Keratinocyte (primary cell): ENCODE measurements around the gene EPS8L2. TPM values are rescaled to one million over a fixed set of nuclear protein-coding genes. Genes with fewer than 3 reads are reported as not detected.

ENCODE experiments used
- DNase-seq: peaks from one replicate; pipeline ENCODE4 v3.0.0-alpha.2; 2011; ENCODE audit warnings: low read depth, missing footprints, low spot score
- FAIRE-seq: peaks from 2 replicates; lab custom pipeline; 2011; peaks lifted over from hg19 to GRCh38; lab: Jason Lieb, UNC
- H2AFZ ChIP-seq: 2 replicates; pipeline ENCODE4 v1.6.0; 2012; ENCODE audit warnings: low read length, control low read depth, inconsistent platforms; ENCODE audit not compliant: control insufficient read depth
- H3K27ac ChIP-seq: 2 replicates; pipeline ENCODE4 v1.5.1; 2011; ENCODE audit warnings: low read length; ENCODE audit not compliant: control insufficient read depth, insufficient read depth
- H3K27me3 ChIP-seq: 3 replicates; pipeline ENCODE4 v1.6.0; 2011; ENCODE audit warnings: low read length; ENCODE audit not compliant: control insufficient read depth, insufficient read depth; ENCODE audit errors: extremely low read depth
- H3K36me3 ChIP-seq, 2 experiments: 2 replicates in 1 of 2; 3 replicates in 1 of 2; pipeline ENCODE4 v1.5.1; 2011; ENCODE audit warnings: low read length in 2 of 2, mild to moderate bottlenecking in 1 of 2; ENCODE audit not compliant: control insufficient read depth in 2 of 2, insufficient read depth in 2 of 2; ENCODE audit errors: extremely low read depth in 1 of 2
- H3K4me1 ChIP-seq: 3 replicates; pipeline ENCODE4 v1.5.1; 2011; ENCODE audit warnings: low read length; ENCODE audit not compliant: control insufficient read depth, insufficient read depth; ENCODE audit errors: extremely low read depth
- H3K4me2 ChIP-seq: 3 replicates; pipeline ENCODE4 v1.6.0; 2011; ENCODE audit warnings: low read depth, low read length; ENCODE audit not compliant: control insufficient read depth, insufficient read depth; ENCODE audit errors: extremely low read depth
- H3K4me3 ChIP-seq, 3 experiments: fragments of 200-600 bp in 1 of 3; sonication (generic) in 1 of 3; 2 replicates in 2 of 3; 3 replicates in 1 of 3; pipeline ENCODE4 v1.5.1; 2011 to 2016; ENCODE audit warnings: low read length in 3 of 3, mild to moderate bottlenecking in 3 of 3, control low read depth in 2 of 3, inconsistent platforms in 1 of 3, low read depth in 1 of 3, mixed read lengths in 1 of 3, mixed run types in 1 of 3, moderate library complexity in 1 of 3; ENCODE audit not compliant: control insufficient read depth in 2 of 3, insufficient read depth in 2 of 3; ENCODE audit errors: extremely low read depth in 1 of 3
- H3K79me2 ChIP-seq: 2 replicates; pipeline ENCODE4 v1.6.0; 2012; ENCODE audit warnings: low read length; ENCODE audit not compliant: control insufficient read depth, insufficient read depth
- H3K9ac ChIP-seq: 3 replicates; pipeline ENCODE4 v1.6.0; 2011; ENCODE audit warnings: low read length; ENCODE audit not compliant: control insufficient read depth, insufficient read depth; ENCODE audit errors: extremely low read depth
- H3K9me1 ChIP-seq: 3 replicates; pipeline ENCODE4 v1.6.0; 2011; ENCODE audit warnings: low read length; ENCODE audit not compliant: control insufficient read depth, insufficient read depth; ENCODE audit errors: extremely low read depth
- H3K9me3 ChIP-seq: 2 replicates; pipeline ENCODE4 v1.5.1; 2012; ENCODE audit warnings: low read depth, low read length; ENCODE audit not compliant: control insufficient read depth
- H4K20me1 ChIP-seq: 3 replicates; pipeline ENCODE4 v1.6.0; 2011; ENCODE audit warnings: low read length; ENCODE audit not compliant: control insufficient read depth, insufficient read depth; ENCODE audit errors: extremely low read depth
- EZH2 ChIP-seq: IDR thresholded peaks from one replicate; pipeline ENCODE4 v1.6.1; 2012; ENCODE audit warnings: inconsistent platforms, mild to moderate bottlenecking, low read length, moderate library complexity
- dilution Hi-C: fragments of 300-500 bp; cut with MboI; formaldehyde crosslinking; loops from one replicate; pipeline ENCODE4 v1.7.0; 2020; ENCODE audit warnings: low sequenced_read_pairs; ENCODE audit not compliant: extremely low pct_ligation_motif_present
- polyA plus RNA-seq, 5 experiments: library from polyadenylated mRNA; depleted of rRNA in 3 of 5; stranded (reverse) in 3 of 5; stranded (forward) in 1 of 5; unstranded in 1 of 5; fragments of >200 nt; gene quantifications; 1 replicate in 1 of 5; 2 replicates in 3 of 5; 3 replicates in 1 of 5; pipeline versions ENCODE4 v1.2.1 to v1.2.3, GENCODE V29; 2011 to 2012; ENCODE audit warnings: missing spikeins in 2 of 5, low read depth in 1 of 5, low replicate concordance in 1 of 5
- TF ChIP-seq, protein P1 (sequence below), 3 experiments: IDR thresholded peaks in 1 of 3; conservative IDR thresholded peaks in 1 of 3; optimal IDR thresholded peaks in 1 of 3; 2 replicates in 2 of 3; 3 replicates in 1 of 3; pipeline versions ENCODE3 to v1.5.1; 2011; ENCODE audit warnings: low read length in 3 of 3, mild to moderate bottlenecking in 3 of 3, moderate library complexity in 2 of 3, control low read depth in 1 of 3, inconsistent platforms in 1 of 3; ENCODE audit not compliant: insufficient read depth in 2 of 3; ENCODE audit errors: extremely low read depth in 1 of 3

Gene EPS8L2
- polyA plus RNA-seq, 1 donor (not counting 4 experiments of a cell fraction or from before 2014, with no cell fraction given) = 114 TPM

DNA sequence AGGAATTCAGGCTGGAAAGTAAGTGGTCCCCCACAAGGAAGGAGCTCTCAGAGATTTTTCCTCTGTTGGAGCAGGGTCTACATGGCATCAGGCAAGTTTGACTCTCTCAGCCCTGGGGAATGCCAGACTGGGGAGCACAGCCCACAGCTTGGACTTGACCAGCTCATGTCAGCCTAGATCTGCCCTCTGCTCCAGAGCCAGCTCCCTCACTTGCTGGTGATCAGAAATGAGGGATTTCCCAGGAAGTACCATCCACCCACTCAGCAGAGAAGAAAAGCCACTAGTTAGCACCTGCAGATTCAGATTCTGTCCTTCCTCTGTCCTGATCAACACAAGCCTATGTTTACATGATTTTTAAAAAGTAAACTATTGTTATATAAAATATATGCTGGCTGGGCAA lies 54.2 kb downstream of the EPS8L2 start:
- DNase-seq (no peak), FAIRE-seq (no peak)
- no peaks in the 10 kb centered on the region for H3K9me3 ChIP-seq
- H3K4me3 ChIP-seq = no peak overlapping the region
- no peak overlapping the region for H3K9ac ChIP-seq
- no peak overlapping the region for H3K4me2 ChIP-seq
- no peak for TF ChIP-seq EZH2
- TF ChIP-seq, protein P1, sequence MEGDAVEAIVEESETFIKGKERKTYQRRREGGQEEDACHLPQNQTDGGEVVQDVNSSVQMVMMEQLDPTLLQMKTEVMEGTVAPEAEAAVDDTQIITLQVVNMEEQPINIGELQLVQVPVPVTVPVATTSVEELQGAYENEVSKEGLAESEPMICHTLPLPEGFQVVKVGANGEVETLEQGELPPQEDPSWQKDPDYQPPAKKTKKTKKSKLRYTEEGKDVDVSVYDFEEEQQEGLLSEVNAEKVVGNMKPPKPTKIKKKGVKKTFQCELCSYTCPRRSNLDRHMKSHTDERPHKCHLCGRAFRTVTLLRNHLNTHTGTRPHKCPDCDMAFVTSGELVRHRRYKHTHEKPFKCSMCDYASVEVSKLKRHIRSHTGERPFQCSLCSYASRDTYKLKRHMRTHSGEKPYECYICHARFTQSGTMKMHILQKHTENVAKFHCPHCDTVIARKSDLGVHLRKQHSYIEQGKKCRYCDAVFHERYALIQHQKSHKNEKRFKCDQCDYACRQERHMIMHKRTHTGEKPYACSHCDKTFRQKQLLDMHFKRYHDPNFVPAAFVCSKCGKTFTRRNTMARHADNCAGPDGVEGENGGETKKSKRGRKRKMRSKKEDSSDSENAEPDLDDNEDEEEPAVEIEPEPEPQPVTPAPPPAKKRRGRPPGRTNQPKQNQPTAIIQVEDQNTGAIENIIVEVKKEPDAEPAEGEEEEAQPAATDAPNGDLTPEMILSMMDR (optimal IDR thresholded peaks at IDR 0.05 in 1 of 3, IDR thresholded peaks at IDR 0.05 in 1 of 3, conservative IDR thresholded peaks at IDR 0.05 in 1 of 3; ENCODE audit: extremely low read depth in 1 of 3, insufficient read depth in 2 of 3, low read length in 3 of 3) = no peak
- H3K79me2 ChIP-seq = peaks cover 19% of the 10 kb centered on the region
- H3K36me3 ChIP-seq = peaks cover 37 to 38% of the 10 kb centered on the region in 2 experiments
- peaks cover 3% of the 10 kb centered on the region for H3K9me1 ChIP-seq
- no peak overlapping the region for H2AFZ ChIP-seq
- no peaks in the 10 kb centered on the region for H3K27me3 ChIP-seq
- peaks cover 19% of the 10 kb centered on the region for H3K4me1 ChIP-seq
- dilution Hi-C loops = no loop called here
- peaks cover 15% of the 10 kb centered on the region for H4K20me1 ChIP-seq
- no peak overlapping the region for H3K27ac ChIP-seq

DNA sequence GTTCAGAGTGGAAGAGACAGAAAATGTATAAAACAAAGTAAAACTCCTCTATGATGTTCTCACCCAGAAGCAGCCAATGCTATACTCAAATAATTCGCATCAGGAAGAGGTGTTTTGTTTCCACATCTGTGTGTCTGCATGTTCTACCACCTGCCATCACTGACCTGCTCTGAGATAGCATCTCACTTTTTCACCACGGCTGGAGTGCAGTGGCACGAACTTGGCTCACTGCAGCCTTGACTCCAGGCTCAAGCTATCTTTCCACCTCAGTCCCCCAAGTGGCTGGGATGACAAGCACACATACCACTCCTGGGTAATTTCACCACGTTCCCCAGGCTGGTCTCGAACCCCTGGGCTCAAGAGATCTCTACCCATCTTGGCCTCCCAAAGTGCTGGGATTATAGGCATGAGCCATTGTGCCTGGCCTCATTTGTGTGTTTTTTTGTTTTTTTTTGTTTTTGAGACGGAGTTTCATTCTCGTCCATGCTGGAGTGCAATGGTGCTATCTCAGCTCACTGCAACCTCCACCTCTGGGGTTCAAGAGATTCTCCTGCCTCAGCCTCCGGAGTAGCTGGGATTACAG lies 55.6 kb downstream of the EPS8L2 start:
- Histone ChIP-seq H3K36me3 (peaks cover 35 to 40% of the 10 kb centered on the region in 2 experiments), H3K4me3 (no peak overlapping the region), H3K27ac (no peak overlapping the region), H3K9me1 (peaks cover 3% of the 10 kb centered on the region), H3K4me2 (no peak overlapping the region), H4K20me1 (peaks cover 11% of the 10 kb centered on the region), H3K4me1 (peaks cover 19% of the 10 kb centered on the region), H2AFZ (no peak overlapping the region), H3K9ac (no peak overlapping the region), H3K79me2 (peaks cover 7% of the 10 kb centered on the region), H3K27me3 (no peaks in the 10 kb centered on the region), H3K9me3 (no peaks in the 10 kb centered on the region)
- no peak for TF ChIP-seq EZH2
- TF ChIP-seq, protein P1 (optimal IDR thresholded peaks at IDR 0.05 in 1 of 3, IDR thresholded peaks at IDR 0.05 in 1 of 3, conservative IDR thresholded peaks at IDR 0.05 in 1 of 3; ENCODE audit: extremely low read depth in 1 of 3, insufficient read depth in 2 of 3, low read length in 3 of 3) = no peak
- dilution Hi-C loops = no loop called here
- no peak for DNase-seq
- no peak for FAIRE-seq
